D721Med (cell line): ENCODE measurements around the gene CNN3.

ENCODE experiments used
- DNase-seq: peaks from one replicate; pipeline ENCODE4 v3.0.0; 2011; ENCODE audit warnings: low spot score; ENCODE audit not compliant: insufficient read length
- FAIRE-seq: peaks from 2 replicates; lab custom pipeline; 2011; peaks lifted over from hg19 to GRCh38; lab: Jason Lieb, UNC
- CTCF ChIP-seq: IDR thresholded peaks from 2 replicates; pipeline ENCODE4 v1.5.1; 2012; ENCODE audit warnings: mild to moderate bottlenecking, control low read depth; ENCODE audit not compliant: insufficient read depth; ENCODE audit errors: missing control alignments

CNN3 gene

GRCh38 chr1:94878329-94878728, 48.6 kb downstream of the CNN3 start:
- DNase-seq = no peak
- FAIRE-seq = no peak
- no peak for TF ChIP-seq CTCF

- no peak for TF ChIP-seq CTCF
- DNase-seq (no peak), FAIRE-seq (no peak)
Observed at GRCh38 chr1:94876362-94876761, 50.5 kb downstream of the CNN3 start.

- DNase-seq (no peak), FAIRE-seq (no peak)
- TF ChIP-seq CTCF = no peak
Observed at GRCh38 chr1:94875794-94876193, 51.1 kb downstream of the CNN3 start.

GRCh38 chr1:94874423-94874822, 52.5 kb downstream of the CNN3 start:
- FAIRE-seq (no peak), DNase-seq (no peak)
- no peak for TF ChIP-seq CTCF

DNA sequence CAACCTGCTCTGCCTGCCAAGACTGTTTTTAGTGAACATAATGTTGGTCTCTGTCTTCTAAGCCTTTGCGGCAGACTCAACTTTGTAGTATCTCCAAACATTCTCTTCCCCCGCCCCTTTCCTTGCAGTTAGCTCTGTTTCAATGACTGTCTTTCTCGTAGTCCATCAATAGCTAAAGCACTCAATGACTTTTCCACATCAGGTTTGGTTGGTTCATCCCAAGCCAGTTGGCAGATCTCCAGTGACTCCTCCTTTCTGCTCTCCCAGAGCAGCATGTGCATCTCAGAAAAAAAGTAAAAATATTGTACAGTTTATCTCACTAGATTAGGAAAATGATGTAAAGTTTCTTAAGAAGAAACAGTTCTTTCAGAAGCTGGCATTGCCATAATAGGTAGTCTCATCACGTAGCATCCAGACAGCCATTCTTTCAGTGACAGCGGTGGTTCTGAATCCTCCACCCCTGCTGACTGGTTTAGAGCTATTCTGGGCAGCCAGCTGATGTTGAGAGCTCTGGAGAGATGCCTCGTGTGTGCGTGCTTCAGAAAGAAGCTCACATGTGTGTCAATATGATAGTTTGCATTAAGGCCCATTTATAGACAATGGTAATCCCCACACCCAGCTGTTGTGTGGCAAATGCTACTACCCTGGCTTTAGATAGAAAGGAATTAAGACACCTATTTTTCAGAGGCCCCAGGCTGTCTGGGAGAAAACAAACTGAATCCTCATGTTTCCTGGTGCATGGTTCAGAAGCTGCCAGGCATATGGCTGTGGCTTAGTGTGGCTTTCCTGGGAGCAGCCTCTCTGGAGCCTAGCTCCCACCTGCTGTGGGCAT, 53.2 kb downstream of the CNN3 start:
- FAIRE-seq (no peak), DNase-seq (no peak)
- no peak for TF ChIP-seq CTCF

DNA sequence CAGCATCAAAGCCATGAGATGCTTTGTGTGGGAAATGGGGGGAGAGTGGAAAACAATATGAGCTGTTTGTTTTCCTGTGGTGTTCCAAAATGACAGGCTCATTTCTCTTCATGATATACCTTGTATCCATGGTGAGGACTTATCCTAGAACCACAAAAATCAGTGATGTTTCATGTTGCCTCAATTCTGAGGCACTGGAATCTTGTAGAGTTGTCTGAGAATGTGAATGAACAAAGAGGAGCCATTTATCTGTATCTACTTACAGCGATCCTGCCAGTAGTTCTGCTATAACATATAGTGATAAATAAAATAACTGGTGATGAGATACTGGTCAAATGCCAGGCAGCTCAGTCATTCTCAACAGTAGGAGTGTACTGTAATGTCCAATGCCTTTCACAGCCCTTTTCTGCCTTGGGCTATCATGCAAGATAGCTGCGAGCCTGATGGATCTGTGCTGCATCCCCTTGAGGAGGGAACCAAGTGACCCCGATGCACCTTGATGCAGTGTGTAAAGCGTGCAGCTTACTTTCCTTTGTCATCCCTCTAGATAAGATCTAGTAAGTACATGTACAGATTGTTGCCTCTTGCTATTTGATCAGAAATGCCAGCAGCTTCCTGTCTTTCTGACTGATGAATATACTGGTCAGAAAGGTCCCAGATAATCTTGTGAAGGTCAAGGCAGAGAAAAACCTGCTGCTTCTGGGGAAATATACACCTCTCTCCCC, 54.0 kb downstream of the CNN3 start:
- DNase-seq (no peak), FAIRE-seq (no peak)
- no peak for TF ChIP-seq CTCF

- no peak for DNase-seq
- no peak for FAIRE-seq
Observed at GRCh38 chr1:94871031-94871430, 55.9 kb downstream of the CNN3 start.

More at GRCh38 chr1:94871031-94871430, 55.9 kb downstream of the CNN3 start:
- TF ChIP-seq CTCF = no peak
